NCI-H2107 treated with DMSO at 0.1 percent for 48 hours (cell line): Measurements from ENCODE around the gene OR8J3.
"Not testable (repeated sequence)": the region's sequence is repeated elsewhere in the genome, so short reads cannot be mapped to it uniquely, and the experiment has no call there.

Experiments
- DNase-seq: peaks from one replicate; lab custom pipeline; 2025; ENCODE audit not compliant: unreplicated experiment; lab: John Stamatoyannopoulos, UW

The OR8J3 gene, protein sequence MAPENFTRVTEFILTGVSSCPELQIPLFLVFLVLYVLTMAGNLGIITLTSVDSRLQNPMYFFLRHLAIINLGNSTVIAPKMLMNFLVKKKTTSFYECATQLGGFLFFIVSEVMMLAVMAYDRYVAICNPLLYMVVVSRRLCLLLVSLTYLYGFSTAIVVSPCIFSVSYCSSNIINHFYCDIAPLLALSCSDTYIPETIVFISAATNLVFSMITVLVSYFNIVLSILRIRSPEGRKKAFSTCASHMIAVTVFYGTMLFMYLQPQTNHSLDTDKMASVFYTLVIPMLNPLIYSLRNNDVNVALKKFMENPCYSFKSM

DNA sequence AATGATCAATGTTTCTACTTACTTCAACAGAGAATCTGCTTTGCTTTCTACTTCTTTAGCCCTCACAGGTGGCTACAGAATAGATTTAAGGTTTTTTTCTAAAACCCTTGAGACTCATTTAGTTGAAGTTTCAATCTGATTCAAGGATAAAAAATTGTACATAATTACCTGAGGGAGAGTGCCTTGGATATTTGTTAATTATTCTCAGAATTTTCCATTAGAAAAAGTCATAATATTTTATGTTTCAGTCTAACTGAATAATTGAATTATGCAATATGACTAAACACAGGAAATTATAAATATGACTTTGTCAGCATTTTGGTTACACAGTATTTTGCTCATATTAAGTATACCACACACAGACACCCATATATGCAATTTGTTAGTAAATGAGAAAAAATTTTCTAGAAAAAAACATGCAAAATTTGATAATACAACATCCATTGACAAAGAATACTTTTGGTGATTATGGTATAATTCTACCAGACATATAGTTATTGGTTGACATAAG lies at the start of gene OR8J3:
OR8J3 (minus strand) TSS at position 51 of the 511 bp plus-strand sequence. CDS start 2,483 bp downstream, outside the sequence.
- DNase-seq = no peak

DNA sequence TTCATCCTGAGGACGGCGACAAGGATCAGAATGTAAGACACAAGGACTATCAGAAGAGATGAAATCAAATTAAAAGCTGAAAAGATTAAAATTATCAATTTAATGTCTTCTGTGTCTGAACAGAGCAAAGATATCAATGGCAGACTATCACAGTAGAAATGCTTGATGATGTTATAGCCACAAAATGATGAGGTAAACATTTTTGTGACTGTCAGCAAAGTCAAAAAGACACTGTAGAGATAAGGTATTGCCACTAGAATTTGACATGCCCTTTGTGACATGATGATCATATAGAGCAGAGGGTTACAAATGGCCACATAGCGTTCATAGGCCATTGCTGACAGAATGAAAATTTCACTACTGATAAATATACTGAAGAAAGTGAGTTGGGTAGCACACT lies 48.6 kb upstream of the OR8J3 start:
- DNase-seq = no peak

DNA sequence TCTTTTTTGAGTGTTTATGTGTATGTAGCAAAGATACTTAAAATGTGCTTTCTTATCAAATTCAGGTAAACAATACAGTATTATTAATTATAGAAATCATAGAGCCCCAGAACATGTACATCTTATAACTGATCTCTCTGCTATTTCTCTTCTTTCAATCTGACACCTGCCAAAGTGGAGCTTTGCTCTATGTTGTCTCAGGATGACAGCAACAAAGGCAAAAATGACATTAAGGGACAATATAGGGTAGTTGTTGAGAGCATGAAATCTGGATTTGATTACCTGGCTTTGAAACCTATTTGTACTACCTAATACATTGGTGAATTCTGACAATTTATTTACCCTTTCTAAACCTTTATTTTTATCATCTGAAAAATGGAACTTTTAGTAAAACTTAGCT lies 43.5 kb upstream of the OR8J3 start:
- DNase-seq = no peak

DNA sequence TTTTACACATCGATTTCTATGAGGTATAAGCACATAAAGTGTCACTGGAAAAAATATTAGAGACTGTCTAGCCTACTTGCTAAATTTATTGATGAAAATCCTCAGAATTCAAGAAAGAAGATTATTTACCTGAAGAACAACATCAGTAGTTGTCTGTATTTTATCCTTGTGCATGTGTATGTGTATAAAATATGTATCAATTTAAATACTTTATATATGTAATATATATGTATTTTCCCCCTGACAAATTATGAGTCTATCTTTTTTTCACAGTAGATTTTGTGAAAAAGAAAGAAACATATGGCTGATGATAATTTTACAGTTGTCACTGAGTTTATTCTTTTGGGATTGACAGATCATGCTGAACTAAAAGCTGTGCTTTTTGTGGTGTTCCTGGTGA lies 36.3 kb upstream of the OR8J3 start, which contains the start of gene OR5J2:
OR5J2 (plus strand) TSS at position 301 of the 400 bp plus-strand sequence; CDS start at position 301, 0 bp downstream.
- no peak for DNase-seq

DNA sequence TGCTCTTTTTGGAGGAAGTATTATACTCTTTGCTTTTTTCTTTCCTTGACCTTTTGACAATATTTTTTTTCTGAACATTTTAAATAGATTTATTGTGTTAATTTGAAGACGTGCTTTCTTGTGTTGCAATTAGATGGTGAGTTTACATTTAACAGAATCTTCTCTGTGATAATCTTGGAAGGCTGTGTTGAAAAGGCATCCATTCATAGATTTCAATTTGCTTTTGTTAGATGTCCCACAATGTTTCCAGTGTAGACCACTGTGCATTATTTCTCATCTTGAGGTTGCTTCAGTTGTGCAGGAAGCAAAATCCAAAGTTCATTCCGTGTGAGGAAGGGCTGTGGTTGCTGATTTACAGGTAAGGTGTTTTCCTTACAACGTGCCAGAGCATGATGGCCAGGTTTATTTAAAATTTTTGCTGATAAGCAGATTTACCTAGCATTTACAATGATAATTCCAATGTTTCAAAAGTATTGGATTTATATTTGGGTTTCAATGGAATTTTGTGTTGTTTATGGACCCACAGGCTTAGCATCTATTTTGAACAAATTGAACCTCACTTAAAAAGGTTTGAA lies 32.3 kb upstream of the OR8J3 start:
- no peak for DNase-seq

DNA sequence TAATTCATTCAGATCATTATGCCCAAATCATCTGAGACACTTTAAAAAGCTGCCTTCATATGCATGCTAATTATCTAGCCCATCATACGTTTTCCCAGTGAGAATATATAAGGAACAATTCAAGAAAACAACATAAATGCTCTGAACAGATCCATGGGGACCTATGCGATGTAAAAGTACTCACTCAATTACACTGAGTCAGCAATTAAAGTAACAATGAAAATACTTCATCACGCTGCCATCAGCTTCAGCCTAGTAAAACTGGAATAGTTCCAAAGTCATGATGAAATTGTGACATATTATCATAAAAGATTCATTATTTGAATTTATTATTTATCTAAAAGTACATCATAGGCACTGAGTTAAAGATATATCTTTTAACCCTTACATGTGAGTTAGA lies 23.8 kb upstream of the OR8J3 start:
- no peak for DNase-seq

DNA sequence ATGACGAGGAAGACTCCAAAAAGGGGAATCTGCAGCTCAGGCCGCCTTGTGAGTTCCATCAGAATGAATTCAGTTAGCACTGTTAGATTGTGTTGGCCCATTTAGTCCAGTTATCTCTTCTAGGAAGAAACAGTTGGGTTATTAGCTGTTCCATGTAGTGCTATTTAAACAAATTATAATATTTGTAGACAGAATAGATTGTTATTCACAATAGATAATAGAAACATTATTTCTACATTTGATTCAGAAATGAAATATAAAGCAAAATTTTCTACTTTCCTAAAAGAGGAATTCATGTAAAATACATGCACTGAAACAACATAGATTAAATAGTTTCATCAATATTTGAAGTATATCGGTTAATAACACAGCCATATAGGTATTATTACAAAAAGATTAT lies 20.2 kb upstream of the OR8J3 start, which contains the start of gene OR8K5:
OR8K5 (minus strand) TSS at position 101 of the 400 bp plus-strand sequence; CDS start at position 101, 0 bp downstream.
- DNase-seq = no peak

DNA sequence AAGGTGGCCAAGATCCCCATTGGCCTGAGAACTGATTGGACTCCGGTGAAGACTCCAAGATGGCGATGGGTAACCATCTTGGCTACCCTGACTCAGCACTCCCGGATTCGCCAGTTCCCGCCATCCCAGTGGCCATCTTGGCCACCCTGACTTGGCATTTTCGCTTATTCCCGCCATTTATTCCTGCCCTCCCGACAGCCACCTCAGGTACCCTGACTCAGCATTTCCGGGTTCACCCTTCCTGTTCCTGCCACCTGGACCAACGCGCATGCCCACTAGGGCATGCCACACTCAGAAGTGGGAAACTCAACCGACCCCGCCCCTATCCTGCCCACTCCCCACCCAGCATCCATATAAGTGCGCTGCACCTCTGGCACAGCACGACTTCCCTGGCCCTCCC lies 12.3 kb upstream of the OR8J3 start:
- no peak for DNase-seq

DNA sequence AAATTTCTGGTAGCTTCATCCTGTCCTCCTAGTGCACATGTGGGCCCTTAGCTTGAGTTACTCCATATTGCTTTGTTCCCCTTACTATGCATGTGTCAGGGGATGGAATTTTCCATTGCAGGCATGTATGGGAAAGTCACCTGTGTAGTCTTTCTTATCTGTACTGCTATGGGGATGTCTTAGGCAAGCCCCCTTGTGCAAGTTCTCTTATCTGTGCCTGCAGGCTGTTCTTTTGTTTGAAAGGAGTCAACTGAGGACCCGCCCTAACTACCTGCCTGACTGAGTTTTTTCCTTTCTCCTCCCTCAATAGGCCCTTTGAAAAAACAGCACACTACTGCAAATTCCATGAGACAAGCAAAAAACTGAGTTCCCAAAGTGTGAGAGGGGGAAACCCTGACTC lies 11.4 kb upstream of the OR8J3 start:
- no peak for DNase-seq

DNA sequence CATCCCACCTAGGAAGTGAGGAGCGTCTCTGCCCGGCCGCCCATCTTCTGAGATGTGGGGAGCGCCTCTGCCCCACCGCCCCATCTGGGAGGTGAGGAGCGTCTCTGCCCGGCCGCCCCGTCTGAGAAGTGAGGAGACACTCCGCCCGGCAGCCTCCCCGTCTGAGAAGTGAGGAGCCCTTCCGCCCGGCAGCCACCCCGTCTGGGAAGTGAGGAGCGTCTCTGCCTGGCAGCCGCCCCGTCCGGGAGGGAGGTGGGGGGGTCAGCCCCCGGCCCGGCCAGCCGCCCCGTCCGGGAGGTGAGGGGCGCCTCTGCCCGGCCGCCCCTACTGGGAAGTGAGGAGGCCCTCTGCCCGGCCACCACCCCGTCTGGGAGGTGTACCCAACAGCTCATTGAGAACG lies 3.7 kb upstream of the OR8J3 start:
- not testable (repeated sequence) for DNase-seq

DNA sequence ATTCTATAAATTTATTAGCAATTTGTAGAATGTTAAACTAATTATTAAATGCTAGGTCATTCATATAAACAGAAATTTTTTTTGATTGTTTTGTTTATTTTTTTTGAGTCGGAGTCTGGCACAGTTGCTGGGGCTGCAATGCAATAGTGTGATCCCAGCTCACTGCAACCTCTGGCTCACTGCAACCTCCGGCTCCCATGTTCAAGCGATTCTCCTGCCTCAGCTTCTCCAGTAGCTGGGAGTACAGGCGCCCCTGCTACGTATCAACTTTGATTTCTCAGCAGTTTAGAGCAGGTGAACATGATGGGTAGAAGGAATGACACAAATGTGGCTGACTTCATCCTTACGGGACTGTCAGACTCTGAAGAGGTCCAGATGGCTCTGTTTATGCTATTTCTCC lies 17.9 kb downstream of the OR8J3 start, which contains the start of gene OR8H3:
OR8H3 (plus strand) TSS at position 301 of the 400 bp plus-strand sequence; CDS start at position 301, 0 bp downstream.
- no peak for DNase-seq

DNA sequence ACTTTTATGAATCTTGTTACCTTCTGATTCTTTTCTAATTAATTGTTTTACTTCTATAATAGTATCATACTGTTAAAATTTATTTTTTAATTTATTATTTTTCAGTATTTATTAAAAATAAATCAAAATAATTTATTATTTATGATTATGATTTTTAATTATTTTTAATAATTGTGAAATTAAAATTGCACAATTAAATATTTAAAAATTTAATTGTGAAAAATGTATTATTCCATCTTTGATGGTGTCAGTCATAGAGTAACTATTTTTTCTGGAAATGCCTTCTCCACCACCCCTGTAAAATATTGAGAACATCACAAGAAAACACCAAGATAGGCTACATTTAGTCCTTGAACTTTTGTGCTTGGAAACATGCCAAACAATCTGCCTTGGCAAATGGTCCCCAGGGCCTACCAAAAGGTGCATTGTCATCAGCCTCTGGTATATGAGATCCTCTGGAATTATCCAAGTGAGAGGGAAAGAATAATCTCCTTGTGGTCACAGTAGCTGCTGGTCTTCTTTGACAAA lies 36.7 kb downstream of the OR8J3 start, which contains the start of gene OR8H2:
OR8H2 (plus strand) TSS at position 478 of the 528 bp plus-strand sequence. CDS start 1,356 bp downstream, outside the sequence.
- no peak for DNase-seq

DNA sequence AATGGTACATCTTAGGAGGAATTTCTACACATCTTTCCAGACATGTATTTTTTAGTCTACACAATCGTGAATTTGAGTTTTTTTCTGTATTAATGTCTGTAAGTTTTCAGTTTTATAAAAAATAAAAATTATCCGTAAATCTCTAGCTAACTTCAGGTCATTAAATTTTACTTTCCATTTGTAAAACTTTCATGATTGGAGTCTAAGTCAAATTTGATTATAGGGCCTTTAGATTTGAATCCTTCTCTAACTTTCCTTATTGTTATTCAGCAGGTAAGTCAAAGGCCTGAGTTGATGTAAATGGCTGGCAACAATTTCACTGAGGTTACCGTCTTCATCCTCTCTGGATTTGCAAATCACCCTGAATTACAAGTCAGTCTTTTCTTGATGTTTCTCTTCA lies 47.0 kb downstream of the OR8J3 start, which contains the start of gene OR8I2:
OR8I2 (plus strand) TSS at position 301 of the 400 bp plus-strand sequence; CDS start at position 301, 0 bp downstream.
- DNase-seq = no peak

DNA sequence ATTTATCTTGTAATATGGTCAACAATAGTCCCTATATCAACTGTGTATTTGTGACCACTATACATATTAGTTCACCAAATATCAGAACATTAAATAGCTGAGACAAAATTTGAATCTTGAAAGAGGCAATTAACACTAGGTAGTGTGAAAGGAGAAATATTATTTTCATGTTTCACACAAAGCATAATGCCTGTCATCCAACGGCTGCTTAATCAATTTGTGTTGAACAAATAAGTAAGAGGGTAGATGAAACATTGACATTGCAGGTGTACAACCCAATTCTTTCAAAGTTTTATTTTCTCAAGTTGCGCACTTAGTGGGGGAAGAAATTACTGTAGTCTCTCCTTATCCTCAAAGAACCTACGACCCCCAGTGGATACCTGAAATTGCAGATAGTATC lies 50.3 kb downstream of the OR8J3 start:
- no peak for DNase-seq
